ENCODE measurements around the gene LRRC4C.

LRRC4C gene

GRCh38 chr11:40271361-40271760 is 1188.1 kb downstream of the LRRC4C start:
- DNase-seq (ENCODE audit: extremely low read depth in 1 of 2, low read depth in 1 of 2), result no peak

GRCh38 chr11:40269865-40270264 is 1189.6 kb downstream of the LRRC4C start:
- DNase-seq (ENCODE audit: extremely low read depth in 1 of 2, low read depth in 1 of 2), result no peak

GRCh38 chr11:40268551-40268950 is 1190.9 kb downstream of the LRRC4C start:
- no peak for DNase-seq (ENCODE audit: extremely low read depth in 1 of 2, low read depth in 1 of 2)

- no peak for DNase-seq (ENCODE audit: extremely low read depth in 1 of 2, low read depth in 1 of 2)
Observed at GRCh38 chr11:40255457-40255856, 1204.0 kb downstream of the LRRC4C start.

GRCh38 chr11:40253166-40253565 is 1206.3 kb downstream of the LRRC4C start:
- no peak for DNase-seq (ENCODE audit: extremely low read depth in 1 of 2, low read depth in 1 of 2)

GRCh38 chr11:40252236-40252635 is 1207.2 kb downstream of the LRRC4C start:
- DNase-seq (ENCODE audit: extremely low read depth in 1 of 2, low read depth in 1 of 2), result no peak

GRCh38 chr11:40246983-40247382 is 1212.5 kb downstream of the LRRC4C start:
- DNase-seq (ENCODE audit: extremely low read depth in 1 of 2, low read depth in 1 of 2), result no peak

GRCh38 chr11:40241524-40242051 is 1217.9 kb downstream of the LRRC4C start:
- no peak for DNase-seq (ENCODE audit: extremely low read depth in 1 of 2, low read depth in 1 of 2)

GRCh38 chr11:40240284-40240683 is 1219.2 kb downstream of the LRRC4C start:
- DNase-seq (ENCODE audit: extremely low read depth in 1 of 2, low read depth in 1 of 2), result no peak

- no peak for DNase-seq (ENCODE audit: extremely low read depth in 1 of 2, low read depth in 1 of 2)
Observed at GRCh38 chr11:40236526-40236925, 1222.9 kb downstream of the LRRC4C start.

- DNase-seq (ENCODE audit: extremely low read depth in 1 of 2, low read depth in 1 of 2), result no peak
Observed at GRCh38 chr11:40235841-40236240, 1223.6 kb downstream of the LRRC4C start.

- DNase-seq (ENCODE audit: extremely low read depth in 1 of 2, low read depth in 1 of 2), result no peak
Observed at GRCh38 chr11:40230821-40231220, 1228.6 kb downstream of the LRRC4C start.

- DNase-seq (ENCODE audit: extremely low read depth in 1 of 2, low read depth in 1 of 2), result no peak
Observed at GRCh38 chr11:40228662-40229061, 1230.8 kb downstream of the LRRC4C start.

GRCh38 chr11:40227730-40228129 is 1231.7 kb downstream of the LRRC4C start:
- DNase-seq (ENCODE audit: extremely low read depth in 1 of 2, low read depth in 1 of 2), result no peak

GRCh38 chr11:40226654-40227053 is 1232.8 kb downstream of the LRRC4C start:
- no peak for DNase-seq (ENCODE audit: extremely low read depth in 1 of 2, low read depth in 1 of 2)

- no peak for DNase-seq (ENCODE audit: extremely low read depth in 1 of 2, low read depth in 1 of 2)
Observed at GRCh38 chr11:40223596-40224330, 1235.7 kb downstream of the LRRC4C start.

GRCh38 chr11:40219401-40219800 is 1240.1 kb downstream of the LRRC4C start:
- DNase-seq (ENCODE audit: extremely low read depth in 1 of 2, low read depth in 1 of 2), result no peak

GRCh38 chr11:40215556-40215955 is 1243.9 kb downstream of the LRRC4C start:
- no peak for DNase-seq (ENCODE audit: extremely low read depth in 1 of 2, low read depth in 1 of 2)

- no peak for DNase-seq (ENCODE audit: extremely low read depth in 1 of 2, low read depth in 1 of 2)
Observed at GRCh38 chr11:40207416-40207815, 1252.0 kb downstream of the LRRC4C start.

GRCh38 chr11:40204228-40204627 is 1255.2 kb downstream of the LRRC4C start:
- no peak for DNase-seq (ENCODE audit: extremely low read depth in 1 of 2, low read depth in 1 of 2)

GRCh38 chr11:40203606-40204005 is 1255.8 kb downstream of the LRRC4C start:
- no peak for DNase-seq (ENCODE audit: extremely low read depth in 1 of 2, low read depth in 1 of 2)

GRCh38 chr11:40202589-40203270 is 1256.7 kb downstream of the LRRC4C start:
- DNase-seq (ENCODE audit: extremely low read depth in 1 of 2, low read depth in 1 of 2), result no peak

Measured in activated CD8-positive, alpha-beta memory T cell treated with anti-CD3 and anti-CD28 coated beads for 1 hour (primary cell).